H9 (cell line): ENCODE measurements around the gene TRIB2. TPM values are rescaled to one million over a fixed set of nuclear protein-coding genes. Genes with fewer than 3 reads are reported as not detected.

Source experiments
- DNase-seq: peaks from one replicate; pipeline ENCODE4 v3.0.0-alpha.2; 2017
- H2AFZ ChIP-seq: one replicate; pipeline ENCODE4 v1.6.1; 2013; ENCODE audit warnings: mild to moderate bottlenecking, low read length, control low read depth, moderate library complexity
- H2AK5ac ChIP-seq: 2 replicates; pipeline ENCODE4 v1.6.1; 2013; ENCODE audit warnings: low read length, control low read depth, mixed read lengths; ENCODE audit not compliant: insufficient read length
- H2BK120ac ChIP-seq: one replicate; pipeline ENCODE4 v1.6.1; 2013; ENCODE audit warnings: low read depth, mild to moderate bottlenecking, low read length, control low read depth, inconsistent platforms; ENCODE audit not compliant: poor library complexity, severe bottlenecking
- H2BK12ac ChIP-seq: 2 replicates; pipeline ENCODE4 v1.6.1; 2013; ENCODE audit warnings: low read length, control low read depth, mixed read lengths, low read depth; ENCODE audit not compliant: insufficient read length
- H2BK15ac ChIP-seq: 2 replicates; pipeline ENCODE4 v1.6.1; 2013; ENCODE audit warnings: low read depth, low read length, control low read depth
- H2BK20ac ChIP-seq: one replicate; pipeline ENCODE4 v1.6.1; 2013; ENCODE audit warnings: low read depth, mild to moderate bottlenecking, low read length, control low read depth, inconsistent platforms; ENCODE audit not compliant: poor library complexity, severe bottlenecking
- H2BK5ac ChIP-seq: 2 replicates; pipeline ENCODE4 v1.6.1; 2013; ENCODE audit warnings: low read length, control low read depth, mixed read lengths; ENCODE audit not compliant: insufficient read length
- H3K14ac ChIP-seq: 2 replicates; pipeline ENCODE4 v1.6.1; 2013; ENCODE audit warnings: low read length, control low read depth; ENCODE audit not compliant: insufficient read depth
- H3K18ac ChIP-seq: 2 replicates; pipeline ENCODE4 v1.6.1; 2013; ENCODE audit warnings: low read depth, mild to moderate bottlenecking, mixed read lengths, low read length, control low read depth; ENCODE audit not compliant: insufficient read length
- H3K23ac ChIP-seq: 2 replicates; pipeline ENCODE4 v1.6.1; 2013; ENCODE audit warnings: low read length, control low read depth, mixed read lengths, low read depth; ENCODE audit not compliant: insufficient read length
- H3K23me2 ChIP-seq: 2 replicates; pipeline ENCODE4 v1.6.1; 2013; ENCODE audit warnings: low read depth, mild to moderate bottlenecking, mixed read lengths, low read length, control low read depth; ENCODE audit not compliant: insufficient read length, poor library complexity, severe bottlenecking
- H3K27ac ChIP-seq: 2 replicates; pipeline ENCODE4 v1.5.1; 2013; ENCODE audit warnings: low read length, control low read depth, mixed read lengths, low read depth; ENCODE audit not compliant: insufficient read length
- H3K27me3 ChIP-seq: 2 replicates; pipeline ENCODE4 v1.6.1; 2013; ENCODE audit warnings: low read length, control low read depth, inconsistent platforms; ENCODE audit not compliant: insufficient read depth
- H3K4ac ChIP-seq: 2 replicates; pipeline ENCODE4 v1.6.1; 2013; ENCODE audit warnings: low read depth, mild to moderate bottlenecking, control low read depth, inconsistent platforms, low read length, moderate library complexity
- H3K4me1 ChIP-seq: 2 replicates; pipeline ENCODE4 v1.6.1; 2013; ENCODE audit warnings: low read length, control low read depth, inconsistent platforms; ENCODE audit not compliant: insufficient read depth
- H3K4me2 ChIP-seq: 2 replicates; pipeline ENCODE4 v1.6.1; 2013; ENCODE audit warnings: low read length, control low read depth, mixed read lengths; ENCODE audit not compliant: insufficient read length, insufficient read depth
- H3K56ac ChIP-seq: 2 replicates; pipeline ENCODE4 v1.6.1; 2013; ENCODE audit warnings: low read depth, mild to moderate bottlenecking, mixed read lengths, low read length, control low read depth; ENCODE audit not compliant: insufficient read length
- H3K79me1 ChIP-seq: 2 replicates; pipeline ENCODE4 v1.6.1; 2013; ENCODE audit warnings: low read depth, mild to moderate bottlenecking, moderate library complexity, low read length, control low read depth, inconsistent platforms; ENCODE audit not compliant: insufficient read depth, poor library complexity, severe bottlenecking
- H3K79me2 ChIP-seq: 2 replicates; pipeline ENCODE4 v1.6.1; 2013; ENCODE audit warnings: low read length, control low read depth, inconsistent platforms; ENCODE audit not compliant: insufficient read depth
- H3K9ac ChIP-seq: 2 replicates; pipeline ENCODE4 v1.6.1; 2013; ENCODE audit warnings: low read length, control low read depth, mixed read lengths; ENCODE audit not compliant: insufficient read length; ENCODE audit errors: extremely low read depth
- H3K9me3 ChIP-seq: one replicate; pipeline ENCODE4 v1.6.1; 2013; ENCODE audit warnings: low read depth, low read length, inconsistent platforms; ENCODE audit not compliant: control insufficient read depth
- H3T11ph ChIP-seq: one replicate; pipeline ENCODE4 v1.6.1; 2013; ENCODE audit warnings: mild to moderate bottlenecking, low read length, control low read depth, inconsistent platforms
- H4K20me1 ChIP-seq: one replicate; pipeline ENCODE4 v1.6.1; 2013; ENCODE audit not compliant: control insufficient read depth, insufficient read length, insufficient read depth
- H4K5ac ChIP-seq: 2 replicates; pipeline ENCODE4 v1.6.1; 2013; ENCODE audit warnings: low read depth, mild to moderate bottlenecking, mixed read lengths, low read length, control low read depth; ENCODE audit not compliant: insufficient read length
- H4K8ac ChIP-seq: replicated peaks from 2 replicates; pipeline ENCODE4 v1.6.1; 2013; ENCODE audit warnings: low read length, control low read depth, mixed read lengths, low read depth; ENCODE audit not compliant: insufficient read length
- H4K91ac ChIP-seq: 2 replicates; pipeline ENCODE4 v1.6.1; 2013; ENCODE audit warnings: low read depth, mild to moderate bottlenecking, moderate library complexity, mixed read lengths, low read length, control low read depth; ENCODE audit not compliant: insufficient read length
- H3K27ac Mint-ChIP-seq, 3 experiments: 2 replicates in 2 of 3; 3 replicates in 1 of 3; pipeline ENCODE4 v1.8.0; 2020 to 2021; ENCODE audit warnings: mixed read lengths in 3 of 3, mild to moderate bottlenecking in 1 of 3, moderate library complexity in 1 of 3
- H3K27me3 Mint-ChIP-seq: 2 replicates; pipeline ENCODE4 v1.8.0; 2021; ENCODE audit warnings: low read depth, mild to moderate bottlenecking, moderate library complexity, mixed read lengths
- H3K36me3 Mint-ChIP-seq, 3 experiments: 2 replicates in 2 of 3; 3 replicates in 1 of 3; pipeline ENCODE4 v1.8.0; 2020 to 2021; ENCODE audit warnings: low read depth in 3 of 3, mixed read lengths in 3 of 3; ENCODE audit not compliant: insufficient read depth in 1 of 3
- H3K4me1 Mint-ChIP-seq, 2 experiments: 2 replicates each; pipeline ENCODE4 v1.8.0; 2020; ENCODE audit warnings: mixed read lengths in 2 of 2
- H3K4me3 Mint-ChIP-seq, 2 experiments: 2 replicates in 1 of 2; 3 replicates in 1 of 2; pipeline ENCODE4 v1.8.0; 2020 to 2021; ENCODE audit warnings: mild to moderate bottlenecking in 2 of 2, mixed read lengths in 2 of 2, moderate library complexity in 1 of 2
- H3K9me3 Mint-ChIP-seq, 2 experiments: 2 replicates in 1 of 2; 3 replicates in 1 of 2; pipeline ENCODE4 v1.8.0; 2020; ENCODE audit warnings: mild to moderate bottlenecking in 2 of 2, mixed read lengths in 2 of 2, moderate library complexity in 1 of 2
- WGBS: extraction: QIAGEN DNeasy Blood & Tissue Kit; methylation state at CpG from one replicate; pipeline ENCODE4 v1.1.7; 2013; ENCODE audit warnings: missing lambda C conversion rate, low lambda C conversion rate, mixed read lengths; ENCODE audit not compliant: insufficient read length; ENCODE audit errors: extremely low coverage; 5-methylcytosine and 5-hydroxymethylcytosine counted together
- total RNA-seq: library from RNA; stranded (reverse); gene quantifications from 2 replicates; pipeline ENCODE4 v1.2.1, GENCODE V29; 2021
- TF ChIP-seq, protein P1 (sequence below): fragments of 200-600 bp; sonication (generic); conservative IDR thresholded peaks from 3 replicates; pipeline ENCODE4 v1.8.0; 2021; ENCODE audit warnings: antibody characterized with exemption, mild to moderate bottlenecking

TRIB2 gene
- total RNA-seq, 1 experiment from 2014 or later, result 41.9 TPM

- no peak overlapping the region for H3K27ac Mint-ChIP-seq
- TF ChIP-seq, protein P1, sequence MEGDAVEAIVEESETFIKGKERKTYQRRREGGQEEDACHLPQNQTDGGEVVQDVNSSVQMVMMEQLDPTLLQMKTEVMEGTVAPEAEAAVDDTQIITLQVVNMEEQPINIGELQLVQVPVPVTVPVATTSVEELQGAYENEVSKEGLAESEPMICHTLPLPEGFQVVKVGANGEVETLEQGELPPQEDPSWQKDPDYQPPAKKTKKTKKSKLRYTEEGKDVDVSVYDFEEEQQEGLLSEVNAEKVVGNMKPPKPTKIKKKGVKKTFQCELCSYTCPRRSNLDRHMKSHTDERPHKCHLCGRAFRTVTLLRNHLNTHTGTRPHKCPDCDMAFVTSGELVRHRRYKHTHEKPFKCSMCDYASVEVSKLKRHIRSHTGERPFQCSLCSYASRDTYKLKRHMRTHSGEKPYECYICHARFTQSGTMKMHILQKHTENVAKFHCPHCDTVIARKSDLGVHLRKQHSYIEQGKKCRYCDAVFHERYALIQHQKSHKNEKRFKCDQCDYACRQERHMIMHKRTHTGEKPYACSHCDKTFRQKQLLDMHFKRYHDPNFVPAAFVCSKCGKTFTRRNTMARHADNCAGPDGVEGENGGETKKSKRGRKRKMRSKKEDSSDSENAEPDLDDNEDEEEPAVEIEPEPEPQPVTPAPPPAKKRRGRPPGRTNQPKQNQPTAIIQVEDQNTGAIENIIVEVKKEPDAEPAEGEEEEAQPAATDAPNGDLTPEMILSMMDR, result no peak
- no peak overlapping the region for H2BK120ac ChIP-seq
- H2AFZ ChIP-seq, result no peak overlapping the region
- WGBS, result no CpG with 5 or more reads among the region's 1 CpG
- H2BK12ac ChIP-seq, result no peak overlapping the region
- no peak overlapping the region for H4K91ac ChIP-seq
- H3K4me2 ChIP-seq, result no peak overlapping the region
- no peak overlapping the region for H3K14ac ChIP-seq
- no peaks in the 10 kb centered on the region for H3K79me2 ChIP-seq
- H2BK15ac ChIP-seq, result no peak overlapping the region
- no peak overlapping the region for H3K4me3 Mint-ChIP-seq
- no peak overlapping the region for H3K18ac ChIP-seq
- no peaks in the 10 kb centered on the region for H3K23me2 ChIP-seq
- H3K9me3 Mint-ChIP-seq, result peaks cover 0 to 10% of the 10 kb centered on the region in 2 experiments; a peak in 4 of 5 replicates
- H2BK5ac ChIP-seq, result no peak overlapping the region
- no peak overlapping the region for H2BK20ac ChIP-seq
- H3K4me1 ChIP-seq, result peaks cover 4% of the 10 kb centered on the region; the same call in 1 of the 2 replicates
- H4K20me1 ChIP-seq, result no peaks in the 10 kb centered on the region
- no peak overlapping the region for H3K4ac ChIP-seq
- no peak overlapping the region for H4K8ac ChIP-seq
- peaks cover 10 to 13% of the 10 kb centered on the region in 2 experiments for H3K4me1 Mint-ChIP-seq
- H3K9me3 ChIP-seq, result no peaks in the 10 kb centered on the region
- H3T11ph ChIP-seq, result no peak overlapping the region
- DNase-seq, result no peak
- no peak overlapping the region for H3K23ac ChIP-seq
- no peaks in the 10 kb centered on the region for H3K27me3 ChIP-seq
- no peaks in the 10 kb centered on the region for H3K79me1 ChIP-seq
- no peak overlapping the region for H4K5ac ChIP-seq
- no peak overlapping the region for H3K56ac ChIP-seq
- no peak overlapping the region for H3K9ac ChIP-seq
- peaks cover 8% of the 10 kb centered on the region for H3K27me3 Mint-ChIP-seq
- H3K27ac ChIP-seq, result no peak overlapping the region
- no peak overlapping the region for H2AK5ac ChIP-seq
- peaks cover 0 to 7% (median 0%) of the 10 kb centered on the region in 3 experiments; a peak in 3 of 7 replicates for H3K36me3 Mint-ChIP-seq
Observed at GRCh38 chr2:12705230-12705629, 11.5 kb upstream of the TRIB2 start.
